NB4 (cell line): Measurements from ENCODE around the gene MYL3.

Experiments
- MAX ChIP-seq: IDR thresholded peaks from 2 replicates; pipeline ENCODE4 v1.6.1; 2011; ENCODE audit warnings: low read depth, low read length
- POLR2A ChIP-seq: IDR thresholded peaks from 2 replicates; pipeline ENCODE4 v1.6.1; 2011; ENCODE audit warnings: mild to moderate bottlenecking; ENCODE audit not compliant: insufficient read length; ENCODE audit errors: extremely low read depth
- TF ChIP-seq, protein P1 (sequence below): IDR thresholded peaks from one replicate; pipeline ENCODE4 v1.5.1; 2012; ENCODE audit warnings: low read depth, low read length

GRCh38 chr3:46884929-46885328, 21.7 kb upstream of the MYL3 start:
- TF ChIP-seq, protein P1, sequence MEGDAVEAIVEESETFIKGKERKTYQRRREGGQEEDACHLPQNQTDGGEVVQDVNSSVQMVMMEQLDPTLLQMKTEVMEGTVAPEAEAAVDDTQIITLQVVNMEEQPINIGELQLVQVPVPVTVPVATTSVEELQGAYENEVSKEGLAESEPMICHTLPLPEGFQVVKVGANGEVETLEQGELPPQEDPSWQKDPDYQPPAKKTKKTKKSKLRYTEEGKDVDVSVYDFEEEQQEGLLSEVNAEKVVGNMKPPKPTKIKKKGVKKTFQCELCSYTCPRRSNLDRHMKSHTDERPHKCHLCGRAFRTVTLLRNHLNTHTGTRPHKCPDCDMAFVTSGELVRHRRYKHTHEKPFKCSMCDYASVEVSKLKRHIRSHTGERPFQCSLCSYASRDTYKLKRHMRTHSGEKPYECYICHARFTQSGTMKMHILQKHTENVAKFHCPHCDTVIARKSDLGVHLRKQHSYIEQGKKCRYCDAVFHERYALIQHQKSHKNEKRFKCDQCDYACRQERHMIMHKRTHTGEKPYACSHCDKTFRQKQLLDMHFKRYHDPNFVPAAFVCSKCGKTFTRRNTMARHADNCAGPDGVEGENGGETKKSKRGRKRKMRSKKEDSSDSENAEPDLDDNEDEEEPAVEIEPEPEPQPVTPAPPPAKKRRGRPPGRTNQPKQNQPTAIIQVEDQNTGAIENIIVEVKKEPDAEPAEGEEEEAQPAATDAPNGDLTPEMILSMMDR = no peak
- TF ChIP-seq POLR2A (no peak), MAX (no peak)
